Vagina (tissue), 2 donors: ENCODE results near the gene FOXA3. TPM values are rescaled to one million over a fixed set of nuclear protein-coding genes. Genes with fewer than 3 reads are reported as not detected.

Source experiments
- DNase-seq, 2 donors: peaks; one replicate each; pipeline ENCODE4 v3.0.0-alpha.2; 2017; ENCODE audit errors: extremely low spot score in 2 of 2
- H3K27ac ChIP-seq: fragments of 200-600 bp; sonication (generic); one replicate; pipeline ENCODE4 v1.5.1; 2019
- H3K27me3 ChIP-seq: fragments of 200-600 bp; sonication (generic); one replicate; pipeline ENCODE4 v1.5.1; 2019
- H3K36me3 ChIP-seq, 2 donors: fragments of 200-600 bp; sonication (generic); one replicate each; pipeline ENCODE4 v1.5.1; 2017 to 2019
- H3K4me1 ChIP-seq: fragments of 200-600 bp; sonication (generic); one replicate; pipeline ENCODE4 v1.5.1; 2019
- H3K4me3 ChIP-seq, 2 donors: fragments of 200-600 bp; sonication (generic); 1 replicate in 1 of 2; 2 replicates in 1 of 2; pipeline ENCODE4 v1.5.1; 2016 to 2019
- H3K9me3 ChIP-seq: fragments of 200-600 bp; sonication (generic); one replicate; pipeline ENCODE4 v1.5.1; 2019
- CTCF ChIP-seq, 3 experiments: fragments of 450-650 bp in 2 of 3; fragments of 200-600 bp in 1 of 3; sonication (generic) in 1 of 3; IDR thresholded peaks; one replicate each; pipeline ENCODE4 v1.5.1; 2017 to 2019; ENCODE audit warnings: antibody characterized with exemption in 3 of 3, mild to moderate bottlenecking in 2 of 3, moderate library complexity in 2 of 3
- POLR2A ChIP-seq, 2 donors: fragments of 450-650 bp; IDR thresholded peaks; one replicate each; pipeline ENCODE4 v1.6.1; 2017; ENCODE audit warnings: antibody characterized with exemption in 2 of 2, mild to moderate bottlenecking in 2 of 2, moderate library complexity in 2 of 2
- POLR2AphosphoS5 ChIP-seq, 2 donors: sonication (generic); formaldehyde crosslinking; IDR thresholded peaks; one replicate each; pipeline ENCODE4 v1.9.0; 2017; ENCODE audit warnings: antibody characterized with exemption in 2 of 2, mild to moderate bottlenecking in 2 of 2, low read depth in 1 of 2; ENCODE audit not compliant: insufficient read depth in 1 of 2
- intact Hi-C: fragments of 100-400 bp; cut with DNase I; formaldehyde crosslinking; loops from one replicate; pipeline ENCODE4 v1.15.1; 2023
- total RNA-seq: library from RNA; depleted of rRNA; stranded (reverse); fragments of >200 nt; gene quantifications from one replicate; pipeline ENCODE4 v1.2.3, GENCODE V29; 2016

The FOXA3 gene
- total RNA-seq, 1 donor from 2014 or later = not detected

- no peak for TF ChIP-seq POLR2AphosphoS5 (IDR thresholded peaks at IDR 0.05; ENCODE audit: insufficient read depth in 1 of 2, low read depth in 1 of 2)
- no peak for TF ChIP-seq POLR2A (IDR thresholded peaks at IDR 0.05)
- TF ChIP-seq CTCF (IDR thresholded peaks at IDR 0.05) = no peak
- Histone ChIP-seq H3K4me3 (no peak overlapping the region), H3K4me1 (peaks cover 24% of the 10 kb centered on the region), H3K9me3 (no peaks in the 10 kb centered on the region), H3K27me3 (no peaks in the 10 kb centered on the region), H3K27ac (no peak overlapping the region), H3K36me3 (peaks cover 0 to 46% of the 10 kb centered on the region in 2 donors)
- intact Hi-C loops = no loop called here
- no peak for DNase-seq
These were observed 35.1 kb downstream of the FOXA3 start for GRCh38 chr19:45899253-45899652.

- no peak overlapping the region for H3K4me3 ChIP-seq
- TF ChIP-seq POLR2A (IDR thresholded peaks at IDR 0.05) (no peak), CTCF (IDR thresholded peaks at IDR 0.05) (no peak), POLR2AphosphoS5 (IDR thresholded peaks at IDR 0.05; ENCODE audit: insufficient read depth in 1 of 2, low read depth in 1 of 2) (no peak)
- no peak for DNase-seq
- H3K27me3 ChIP-seq = no peaks in the 10 kb centered on the region
- peaks cover 0 to 43% of the 10 kb centered on the region in 2 donors for H3K36me3 ChIP-seq
- intact Hi-C loops = no loop called here
- H3K9me3 ChIP-seq = no peaks in the 10 kb centered on the region
- peaks cover 24% of the 10 kb centered on the region for H3K4me1 ChIP-seq
- H3K27ac ChIP-seq = no peak overlapping the region
These were observed 35.9 kb downstream of the FOXA3 start for GRCh38 chr19:45899919-45900589.

- Histone ChIP-seq H3K36me3 (peaks cover 0 to 34% of the 10 kb centered on the region in 2 donors), H3K4me3 (peak overlapping the region; percentile 84 to 89), H3K9me3 (no peaks in the 10 kb centered on the region), H3K4me1 (peaks cover 24% of the 10 kb centered on the region), H3K27ac (peak overlapping the region; percentile 74), H3K27me3 (no peaks in the 10 kb centered on the region)
- intact Hi-C loops = no loop called here
- no peak for DNase-seq
- TF ChIP-seq CTCF (IDR thresholded peaks at IDR 0.05) = no peak
- no peak for TF ChIP-seq POLR2AphosphoS5 (IDR thresholded peaks at IDR 0.05; ENCODE audit: insufficient read depth in 1 of 2, low read depth in 1 of 2)
- no peak for TF ChIP-seq POLR2A (IDR thresholded peaks at IDR 0.05)
These were observed 36.8 kb downstream of the FOXA3 start for GRCh38 chr19:45900738-45901431.

- Histone ChIP-seq H3K4me1 (peaks cover 24% of the 10 kb centered on the region), H3K9me3 (no peaks in the 10 kb centered on the region), H3K36me3 (peaks cover 0 to 31% of the 10 kb centered on the region in 2 donors), H3K27me3 (no peaks in the 10 kb centered on the region), H3K4me3 (peak overlapping the region; percentile 84 to 89), H3K27ac (peak overlapping the region; percentile 74)
- intact Hi-C loops = no loop called here
- no peak for DNase-seq
- TF ChIP-seq POLR2AphosphoS5 (IDR thresholded peaks at IDR 0.05; ENCODE audit: insufficient read depth in 1 of 2, low read depth in 1 of 2) (no peak), POLR2A (IDR thresholded peaks at IDR 0.05) (no peak), CTCF (IDR thresholded peaks at IDR 0.05) (no peak)
These were observed 37.3 kb downstream of the FOXA3 start for GRCh38 chr19:45901432-45901911.
